Small intestine (tissue), 7 donors: Measurements from ENCODE around the gene CD40. TPM values are rescaled to one million over a fixed set of nuclear protein-coding genes. Genes with fewer than 3 reads are reported as not detected.

Experiments used
- DNase-seq, 2 donors: peaks; one replicate each; pipeline versions ENCODE4 v3.0.0 to v3.0.0-alpha.2; 2013
- FAIRE-seq: peaks from 2 replicates; lab custom pipeline; 2012; peaks lifted over from hg19 to GRCh38; lab: Jason Lieb, UNC
- H3K27ac ChIP-seq, 3 donors: one replicate each; pipeline ENCODE4 v1.5.1; 2013; ENCODE audit warnings: low read length in 2 of 3, mild to moderate bottlenecking in 2 of 3, control low read depth in 1 of 3, inconsistent platforms in 1 of 3, low read depth in 1 of 3, moderate library complexity in 1 of 3
- H3K27me3 ChIP-seq, 3 donors: one replicate each; pipeline ENCODE4 v1.6.1; 2013; ENCODE audit warnings: low read length in 3 of 3, inconsistent platforms in 1 of 3; ENCODE audit not compliant: control insufficient read depth in 3 of 3, insufficient read depth in 3 of 3
- H3K36me3 ChIP-seq, 3 donors: one replicate each; pipeline ENCODE4 v1.6.1; 2013; ENCODE audit warnings: low read length in 3 of 3, inconsistent platforms in 1 of 3, low read depth in 1 of 3, mild to moderate bottlenecking in 1 of 3, moderate library complexity in 1 of 3; ENCODE audit not compliant: control insufficient read depth in 3 of 3, insufficient read depth in 2 of 3
- H3K4me1 ChIP-seq, 3 donors: one replicate each; pipeline ENCODE4 v1.6.1; 2013; ENCODE audit warnings: low read length in 2 of 3, inconsistent platforms in 1 of 3, low read depth in 1 of 3, mild to moderate bottlenecking in 1 of 3, moderate library complexity in 1 of 3; ENCODE audit not compliant: control insufficient read depth in 3 of 3, insufficient read depth in 2 of 3
- H3K4me3 ChIP-seq, 3 donors: one replicate each; pipeline ENCODE4 v1.5.1; 2013; ENCODE audit warnings: low read length in 3 of 3, control low read depth in 1 of 3, inconsistent platforms in 1 of 3, low read depth in 1 of 3, mild to moderate bottlenecking in 1 of 3, moderate library complexity in 1 of 3
- H3K9me3 ChIP-seq, 2 donors: one replicate each; pipeline ENCODE4 v1.6.1; 2013; ENCODE audit warnings: low read depth in 1 of 2, low read length in 1 of 2; ENCODE audit not compliant: control insufficient read depth in 2 of 2, insufficient read depth in 1 of 2
- WGBS, 3 donors: extraction: QIAGEN DNeasy Blood & Tissue Kit; methylation state at CpG; one replicate each; pipeline ENCODE4 v1.1.7; 2013; 5-methylcytosine and 5-hydroxymethylcytosine counted together
- polyA plus RNA-seq, 4 donors: library from polyadenylated mRNA; stranded (reverse) in 3 of 4; unstranded in 1 of 4; fragments of 200-250 nt in 3 of 4; fragments of 120-200 nt in 1 of 4; gene quantifications; one replicate each; pipeline versions ENCODE4 v1.2.1 to v1.2.3, GENCODE V29; 2013
- donor health status: healthy with polysubstance abuse.
- donor health status: control.
- donor health status: control.
- donor health status: Bipolar disorder and iron deficiency.
- donor health status: healthy.

CD40 gene
- polyA plus RNA-seq, 4 donors: 2.0 to 14.5 (median 6.5) TPM

GRCh38 chr20:46152824-46153586 is 34.9 kb downstream of the CD40 start:
- Histone ChIP-seq H3K36me3 (no peaks in the 10 kb centered on the region), H3K27ac (no peak overlapping the region), H3K4me1 (no peaks in the 10 kb centered on the region), H3K27me3 (peaks cover 0 to under 1% (median 0%) of the 10 kb centered on the region in 3 donors), H3K4me3 (no peak overlapping the region), H3K9me3 (no peaks in the 10 kb centered on the region)
- DNase-seq: no peak
- FAIRE-seq: no peak
- 59 to 71% (median 63%) methylated on average over 33 of the region's 33 CpGs for WGBS, 3 donors

GRCh38 chr20:46154305-46154704 is 36.2 kb downstream of the CD40 start:
- no peak for DNase-seq
- 63 to 71% (median 64%) methylated on average over 5 of the region's 5 CpGs for WGBS, 3 donors
- H3K27me3 ChIP-seq: peaks cover 0 to 6% (median 0%) of the 10 kb centered on the region in 3 donors

DNA sequence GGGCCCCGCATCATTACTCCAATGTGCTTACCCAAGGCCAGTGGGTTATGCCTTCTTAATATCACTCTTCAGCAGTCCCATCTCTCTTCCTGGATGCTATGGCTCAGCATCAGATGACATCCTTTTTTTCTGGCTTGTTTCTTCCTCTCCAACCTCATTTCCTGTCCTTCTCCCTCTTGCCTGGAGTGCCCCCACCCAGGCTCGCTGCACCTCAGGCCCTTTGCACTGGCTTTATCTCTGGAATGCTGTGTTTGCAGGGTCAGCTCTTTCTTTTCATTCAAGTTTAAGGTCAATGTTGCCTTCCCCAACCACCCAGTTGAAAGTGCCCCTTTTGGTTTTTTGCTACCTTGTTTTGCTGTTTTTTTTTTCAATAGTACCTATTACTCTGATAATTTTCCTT is 36.7 kb downstream of the CD40 start:
- no peaks in the 10 kb centered on the region for H3K9me3 ChIP-seq
- H3K36me3 ChIP-seq: no peaks in the 10 kb centered on the region
- WGBS, 3 donors: 69 to 71% (median 70%) methylated on average over 2 of the region's 2 CpGs
- no peak overlapping the region for H3K4me3 ChIP-seq
- FAIRE-seq: no peak
- no peak overlapping the region for H3K27ac ChIP-seq
- H3K4me1 ChIP-seq: no peaks in the 10 kb centered on the region
- H3K27me3 ChIP-seq: peaks cover 0 to 6% (median 0%) of the 10 kb centered on the region in 3 donors
- no peak for DNase-seq

More at GRCh38 chr20:46154305-46154704, 36.2 kb downstream of the CD40 start:
- H3K9me3 ChIP-seq: no peaks in the 10 kb centered on the region
- H3K27ac ChIP-seq: no peak overlapping the region
- no peaks in the 10 kb centered on the region for H3K4me1 ChIP-seq
- FAIRE-seq: no peak
- H3K36me3 ChIP-seq: no peaks in the 10 kb centered on the region
- H3K4me3 ChIP-seq: no peak overlapping the region

GRCh38 chr20:46156065-46156464 is 38.0 kb downstream of the CD40 start:
- WGBS, 3 donors: 40 to 51% (median 44%) methylated on average over 8 of the region's 8 CpGs
- no peak for DNase-seq
- FAIRE-seq: no peak
- H3K27ac ChIP-seq: no peak overlapping the region
- H3K27me3 ChIP-seq: peaks cover 0 to 6% (median 0%) of the 10 kb centered on the region in 3 donors
- no peak overlapping the region for H3K4me3 ChIP-seq
- H3K36me3 ChIP-seq: no peaks in the 10 kb centered on the region
- no peaks in the 10 kb centered on the region for H3K9me3 ChIP-seq
- H3K4me1 ChIP-seq: no peaks in the 10 kb centered on the region

- DNase-seq (no peak), FAIRE-seq (no peak)
- WGBS, 3 donors: 49 to 71% (median 52%) methylated on average over 6 of the region's 6 CpGs
Observed at GRCh38 chr20:46157076-46157592, 39.0 kb downstream of the CD40 start.

GRCh38 chr20:46157625-46158024 is 39.5 kb downstream of the CD40 start:
- 48 to 63% (median 50%) methylated on average over 7 of the region's 7 CpGs for WGBS, 3 donors
- no peaks in the 10 kb centered on the region for H3K4me1 ChIP-seq
- FAIRE-seq (no peak), DNase-seq (no peak)
- H3K36me3 ChIP-seq: no peaks in the 10 kb centered on the region
- H3K4me3 ChIP-seq: no peak overlapping the region
- H3K9me3 ChIP-seq: no peaks in the 10 kb centered on the region
- no peak overlapping the region for H3K27ac ChIP-seq
- peaks cover 0 to 6% (median 0%) of the 10 kb centered on the region in 3 donors for H3K27me3 ChIP-seq

More at GRCh38 chr20:46157076-46157592, 39.0 kb downstream of the CD40 start:
- no peak overlapping the region for H3K27ac ChIP-seq
- no peaks in the 10 kb centered on the region for H3K36me3 ChIP-seq
- no peaks in the 10 kb centered on the region for H3K4me1 ChIP-seq
- H3K27me3 ChIP-seq: peaks cover 0 to 6% (median 0%) of the 10 kb centered on the region in 3 donors
- no peak overlapping the region for H3K4me3 ChIP-seq
- H3K9me3 ChIP-seq: no peaks in the 10 kb centered on the region

DNA sequence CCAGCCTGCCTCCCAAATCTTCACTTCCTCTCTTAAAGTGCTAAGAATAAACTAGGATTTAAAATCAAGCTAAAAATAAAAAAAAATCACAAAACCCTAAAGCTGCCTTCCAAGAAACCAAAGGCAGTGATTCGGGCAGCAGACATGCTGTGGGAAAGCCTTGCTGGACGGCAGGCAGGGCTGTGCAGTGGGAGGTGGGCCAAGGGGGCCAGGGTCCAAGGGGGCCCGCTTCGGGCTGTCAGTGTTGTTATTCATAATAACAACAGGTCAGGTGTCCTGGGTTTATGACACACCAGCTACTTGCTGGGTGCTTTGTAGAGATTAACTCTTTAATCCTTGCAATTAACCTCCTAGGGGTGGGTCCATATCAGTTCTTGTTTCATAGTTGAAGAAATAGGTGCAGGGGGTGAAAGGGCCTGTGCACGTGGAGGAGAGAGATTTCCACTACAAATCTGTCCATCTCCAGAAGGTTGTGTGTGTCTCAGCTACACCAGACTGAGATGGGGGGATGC is 40.4 kb downstream of the CD40 start:
- 10 to 24% (median 12%) methylated on average over 5 of the region's 5 CpGs for WGBS, 3 donors
- Histone ChIP-seq H3K9me3 (no peaks in the 10 kb centered on the region), H3K27me3 (peaks cover 0 to 6% (median 0%) of the 10 kb centered on the region in 3 donors), H3K27ac (no peak overlapping the region), H3K36me3 (no peaks in the 10 kb centered on the region), H3K4me3 (no peak overlapping the region), H3K4me1 (no peaks in the 10 kb centered on the region)
- no peak for DNase-seq
- FAIRE-seq: no peak

- no peak for FAIRE-seq
- WGBS, 3 donors: 51 to 62% (median 55%) methylated on average over 7 of the region's 7 CpGs
- no peak overlapping the region for H3K27ac ChIP-seq
- H3K9me3 ChIP-seq: no peaks in the 10 kb centered on the region
- H3K27me3 ChIP-seq: peaks cover 0 to 6% (median 0%) of the 10 kb centered on the region in 3 donors
- no peaks in the 10 kb centered on the region for H3K4me1 ChIP-seq
- no peak overlapping the region for H3K4me3 ChIP-seq
- no peaks in the 10 kb centered on the region for H3K36me3 ChIP-seq
- no peak for DNase-seq
Observed at GRCh38 chr20:46159101-46159897, 41.2 kb downstream of the CD40 start.
